Sciatic nerve (tissue), 2 donors: ENCODE results near the gene PCDHA4. TPM values are rescaled to one million over a fixed set of nuclear protein-coding genes. Genes with fewer than 3 reads are reported as not detected.
"Not testable (repeated sequence)": the region's sequence is repeated elsewhere in the genome, so short reads cannot be mapped to it uniquely, and the experiment has no call there.

Experiments used
- ATAC-seq: fragments of 200-7000 bp; cut with Tn5 transposase; one replicate; pipeline ENCODE4 v1.9.1; 2020; ENCODE audit warnings: mild to moderate bottlenecking, moderate library complexity
- DNase-seq: peaks from one replicate; pipeline ENCODE4 v3.0.0-alpha.2; 2020; ENCODE audit warnings: low spot score
- intact Hi-C: fragments of 100-400 bp; cut with DNase I; formaldehyde crosslinking; loops from one replicate; pipeline ENCODE4 v1.14.2; 2022
- total RNA-seq: library from RNA; stranded (reverse); fragmentation: NEBNext Ultra II Directional; extraction: Animal tissue kit (Norgen Biotek cat#: 25700); gene quantifications from one replicate; pipeline ENCODE4 v1.2.1, GENCODE V29; 2021
- donor health status: DM: no; HTN: no; CAD: no.
- donor health status: DM: no; HTN: no; CAD: no.

The PCDHA4 gene
- total RNA-seq, 1 donor from 2014 or later = 0.85 TPM

DNA sequence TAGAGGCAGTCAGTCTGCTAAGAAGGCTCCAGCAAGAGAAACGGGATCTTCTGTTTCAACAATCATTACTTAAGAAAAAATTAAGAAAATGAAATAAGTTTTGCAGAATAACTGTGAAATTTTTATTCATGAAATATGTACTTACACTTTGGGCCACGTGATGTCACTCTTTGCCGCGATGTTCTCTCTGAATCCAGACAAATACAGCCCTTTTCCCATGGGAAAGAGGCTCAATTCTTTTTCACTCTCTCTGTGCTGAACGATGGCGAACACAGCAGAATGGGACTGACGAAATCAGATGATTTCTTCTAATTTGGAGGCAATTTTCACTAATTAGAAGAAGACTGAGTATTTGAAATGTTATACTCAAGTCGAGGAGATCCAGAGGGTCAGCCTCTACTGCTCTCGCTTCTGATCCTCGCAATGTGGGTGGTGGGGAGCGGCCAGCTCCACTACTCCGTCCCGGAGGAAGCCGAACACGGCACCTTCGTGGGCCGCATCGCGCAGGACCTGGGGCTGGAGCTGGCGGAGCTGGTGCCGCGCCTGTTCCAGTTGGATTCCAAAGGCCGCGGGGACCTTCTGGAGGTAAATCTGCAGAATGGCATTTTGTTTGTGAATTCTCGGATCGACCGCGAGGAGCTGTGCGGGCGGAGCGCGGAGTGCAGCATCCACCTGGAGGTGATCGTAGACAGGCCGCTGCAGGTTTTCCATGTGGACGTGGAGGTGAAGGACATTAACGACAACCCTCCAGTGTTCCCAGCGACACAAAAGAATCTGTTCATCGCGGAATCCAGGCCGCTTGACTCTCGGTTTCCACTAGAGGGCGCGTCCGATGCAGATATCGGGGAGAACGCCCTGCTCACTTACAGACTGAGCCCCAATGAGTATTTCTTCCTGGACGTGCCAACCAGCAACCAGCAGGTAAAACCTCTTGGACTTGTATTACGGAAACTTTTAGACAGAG, 41.6 kb downstream of the PCDHA4 start, which contains the start of gene PCDHA9:
Gene PCDHA9 (plus strand): TSS at position 244 of the 964 bp plus-strand sequence. CDS start 114 bp downstream, at position 358.
- ATAC-seq, intact Hi-C loops, DNase-seq: not testable (repeated sequence)

- intact Hi-C loops, ATAC-seq, DNase-seq: not testable (repeated sequence)
These were observed 43.2 kb downstream of the PCDHA4 start for GRCh38 chr5:140849831-140850634.

DNA sequence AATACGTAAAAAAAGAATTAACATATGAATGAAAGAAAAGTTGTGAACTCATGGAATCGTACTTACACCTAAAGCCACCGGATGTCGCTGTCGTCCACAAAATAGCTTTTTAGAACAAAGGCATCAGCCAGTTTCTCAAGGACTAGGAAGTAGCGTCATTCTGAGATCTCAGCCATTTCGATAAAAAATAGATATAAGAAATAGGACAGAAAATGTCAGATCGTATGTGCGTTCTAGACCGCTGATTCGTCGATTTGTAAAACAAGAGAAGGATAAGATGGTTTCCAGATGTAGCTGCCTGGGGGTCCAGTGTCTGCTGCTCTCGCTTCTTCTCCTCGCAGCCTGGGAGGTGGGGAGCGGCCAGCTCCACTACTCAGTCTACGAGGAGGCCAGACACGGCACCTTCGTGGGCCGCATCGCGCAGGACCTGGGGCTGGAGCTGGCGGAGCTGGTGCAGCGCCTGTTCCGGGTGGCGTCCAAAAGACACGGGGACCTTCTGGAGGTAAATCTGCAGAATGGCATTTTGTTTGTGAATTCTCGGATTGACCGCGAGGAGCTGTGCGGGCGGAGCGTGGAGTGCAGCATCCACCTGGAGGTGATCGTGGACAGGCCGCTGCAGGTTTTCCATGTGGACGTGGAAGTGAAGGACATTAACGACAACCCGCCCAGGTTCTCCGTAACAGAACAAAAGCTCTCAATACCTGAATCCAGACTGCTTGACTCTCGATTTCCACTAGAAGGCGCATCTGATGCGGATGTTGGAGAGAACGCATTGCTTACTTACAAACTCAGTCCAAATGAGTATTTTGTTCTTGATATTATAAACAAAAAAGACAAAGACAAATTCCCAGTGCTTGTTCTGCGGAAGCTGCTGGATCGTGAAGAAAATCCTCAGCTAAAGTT, 49.2 kb downstream of the PCDHA4 start, which contains the start of gene PCDHA10:
Gene PCDHA10 (plus strand): TSS at position 126 of the 903 bp plus-strand sequence. CDS start 152 bp downstream, at position 278.
- intact Hi-C loops = no loop called here
- DNase-seq (no peak), ATAC-seq (no peak)

DNA sequence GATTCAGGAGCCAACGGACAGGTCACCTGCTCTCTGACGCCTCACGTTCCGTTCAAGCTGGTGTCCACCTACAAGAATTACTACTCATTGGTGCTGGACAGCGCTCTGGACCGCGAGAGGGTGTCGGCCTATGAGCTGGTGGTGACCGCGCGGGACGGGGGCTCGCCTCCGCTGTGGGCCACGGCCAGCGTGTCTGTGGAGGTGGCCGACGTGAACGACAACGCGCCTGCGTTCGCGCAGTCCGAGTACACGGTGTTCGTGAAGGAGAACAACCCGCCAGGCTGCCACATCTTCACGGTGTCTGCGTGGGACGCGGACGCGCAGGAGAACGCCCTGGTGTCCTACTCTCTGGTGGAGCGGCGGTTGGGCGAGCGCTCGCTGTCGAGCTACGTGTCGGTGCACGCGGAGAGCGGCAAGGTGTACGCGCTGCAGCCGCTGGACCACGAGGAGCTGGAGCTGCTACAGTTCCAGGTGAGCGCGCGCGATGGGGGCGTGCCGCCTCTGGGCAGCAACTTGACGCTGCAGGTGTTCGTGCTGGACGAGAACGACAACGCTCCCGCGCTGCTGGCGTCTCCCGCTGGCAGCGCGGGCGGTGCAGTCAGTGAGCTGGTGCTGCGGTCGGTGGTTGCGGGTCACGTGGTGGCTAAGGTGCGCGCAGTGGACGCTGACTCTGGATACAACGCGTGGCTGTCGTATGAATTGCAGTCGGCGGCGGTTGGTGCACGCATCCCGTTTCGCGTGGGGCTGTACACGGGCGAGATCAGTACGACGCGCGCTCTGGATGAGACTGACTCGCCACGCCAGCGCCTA, 50.5 kb downstream of the PCDHA4 start:
- no peak for DNase-seq
- intact Hi-C loops = no loop called here
- no peak for ATAC-seq

- intact Hi-C loops = no loop called here
- ATAC-seq (no peak), DNase-seq (no peak)
These were observed 51.0 kb downstream of the PCDHA4 start for GRCh38 chr5:140857987-140858240.

DNA sequence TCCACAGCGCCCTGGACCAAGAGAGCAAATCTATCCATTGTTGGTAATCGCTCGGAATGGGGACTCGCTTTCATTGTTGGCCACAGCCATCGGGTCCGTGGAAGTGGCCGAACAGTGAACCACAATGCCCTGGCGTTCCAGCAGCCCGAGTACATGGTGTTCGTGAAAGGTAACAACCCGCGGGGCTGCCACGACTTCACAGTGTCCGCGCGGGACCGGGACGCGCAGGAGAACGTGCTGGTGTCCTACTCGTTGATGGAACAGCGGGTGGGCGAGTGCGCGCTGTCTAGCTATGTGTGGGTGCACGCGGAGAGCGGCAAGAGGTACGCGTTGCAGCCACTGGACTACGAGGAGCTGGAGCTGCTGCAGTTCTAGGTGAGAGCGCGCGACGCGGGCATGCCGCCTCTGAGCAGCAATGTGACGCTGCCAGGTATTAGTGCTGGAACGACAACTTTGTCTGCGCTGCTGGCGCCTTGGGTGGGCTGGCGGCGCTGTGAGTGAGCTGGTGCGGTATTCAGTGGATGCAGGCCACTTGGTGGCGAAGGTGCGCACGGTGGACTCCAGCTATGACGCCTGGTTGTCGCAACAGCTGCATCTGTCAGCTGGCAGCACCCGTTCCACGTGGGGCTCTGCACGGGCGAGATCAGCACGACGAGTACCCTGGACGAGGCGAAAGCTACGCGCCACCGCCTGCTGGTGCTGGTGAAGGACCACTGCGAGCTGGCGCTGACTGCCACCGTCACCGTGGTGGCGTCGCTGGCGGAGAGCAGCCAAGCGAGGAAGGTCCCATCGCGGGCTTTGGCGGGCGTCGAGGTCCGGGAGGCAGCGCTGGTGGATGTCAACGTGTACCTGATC, 55.8 kb downstream of the PCDHA4 start:
- intact Hi-C loops = no loop called here
- ATAC-seq (no peak), DNase-seq (no peak)

Other genes starting within 250 kb of the PCDHA4 start
- gene SRA1, start 249.6 kb upstream of the PCDHA4 start, total RNA-seq = 23.2 TPM
- 43.1 TPM for gene APBB3, start 242.5 kb upstream of the PCDHA4 start, total RNA-seq
- 37.9 TPM for gene SLC35A4, start 242.2 kb upstream of the PCDHA4 start, total RNA-seq
- gene CD14, start 173.9 kb upstream of the PCDHA4 start, total RNA-seq = 107 TPM
- 20.1 TPM for gene TMCO6, start 167.6 kb upstream of the PCDHA4 start, total RNA-seq
- 39.8 TPM for gene NDUFA2, start 159.4 kb upstream of the PCDHA4 start, total RNA-seq
- gene IK, start 159.2 kb upstream of the PCDHA4 start, total RNA-seq = 89.6 TPM
- gene WDR55, start 142.2 kb upstream of the PCDHA4 start, total RNA-seq = 16.0 TPM
- 1.4 TPM for gene DND1, start 133.5 kb upstream of the PCDHA4 start, total RNA-seq
- gene HARS1, start 115.7 kb upstream of the PCDHA4 start, total RNA-seq = 43.3 TPM
- gene HARS2, start 115.6 kb upstream of the PCDHA4 start, total RNA-seq = 27.1 TPM
- 36.9 TPM for gene ZMAT2, start 106.6 kb upstream of the PCDHA4 start, total RNA-seq
- not detected for gene PCDHA1, start 20.9 kb upstream of the PCDHA4 start, total RNA-seq
- 0.13 TPM for gene PCDHA2, start 12.2 kb upstream of the PCDHA4 start, total RNA-seq
- 0.71 TPM for gene PCDHA3, start 6.0 kb upstream of the PCDHA4 start, total RNA-seq
- gene PCDHA5, start 14.5 kb downstream of the PCDHA4 start, total RNA-seq = 0.27 TPM
- gene PCDHA6, start 20.9 kb downstream of the PCDHA4 start, total RNA-seq = 0.76 TPM
- gene PCDHA7, start 27.2 kb downstream of the PCDHA4 start, total RNA-seq = 0.45 TPM
- gene PCDHA8, start 34.1 kb downstream of the PCDHA4 start, total RNA-seq = 0.40 TPM
- 0.45 TPM for gene PCDHA9, start 41.3 kb downstream of the PCDHA4 start, total RNA-seq
- gene PCDHA10, start 48.8 kb downstream of the PCDHA4 start, total RNA-seq = 2.9 TPM
- 1.4 TPM for gene PCDHA11, start 61.9 kb downstream of the PCDHA4 start, total RNA-seq
- gene PCDHA12, start 68.2 kb downstream of the PCDHA4 start, total RNA-seq = 5.8 TPM
- 0.85 TPM for gene PCDHA13, start 75.1 kb downstream of the PCDHA4 start, total RNA-seq
- gene PCDHAC1, start 119.2 kb downstream of the PCDHA4 start, total RNA-seq = 0.71 TPM
- gene PCDHAC2, start 159.4 kb downstream of the PCDHA4 start, total RNA-seq = 2.4 TPM
- gene PCDHB1, start 244.3 kb downstream of the PCDHA4 start, total RNA-seq = 0.09 TPM